Measurements from ENCODE around the gene FAM117A.
"Not testable (repeated sequence)": the region's sequence is repeated elsewhere in the genome, so short reads cannot be mapped to it uniquely, and the experiment has no call there.

The FAM117A gene

DNA sequence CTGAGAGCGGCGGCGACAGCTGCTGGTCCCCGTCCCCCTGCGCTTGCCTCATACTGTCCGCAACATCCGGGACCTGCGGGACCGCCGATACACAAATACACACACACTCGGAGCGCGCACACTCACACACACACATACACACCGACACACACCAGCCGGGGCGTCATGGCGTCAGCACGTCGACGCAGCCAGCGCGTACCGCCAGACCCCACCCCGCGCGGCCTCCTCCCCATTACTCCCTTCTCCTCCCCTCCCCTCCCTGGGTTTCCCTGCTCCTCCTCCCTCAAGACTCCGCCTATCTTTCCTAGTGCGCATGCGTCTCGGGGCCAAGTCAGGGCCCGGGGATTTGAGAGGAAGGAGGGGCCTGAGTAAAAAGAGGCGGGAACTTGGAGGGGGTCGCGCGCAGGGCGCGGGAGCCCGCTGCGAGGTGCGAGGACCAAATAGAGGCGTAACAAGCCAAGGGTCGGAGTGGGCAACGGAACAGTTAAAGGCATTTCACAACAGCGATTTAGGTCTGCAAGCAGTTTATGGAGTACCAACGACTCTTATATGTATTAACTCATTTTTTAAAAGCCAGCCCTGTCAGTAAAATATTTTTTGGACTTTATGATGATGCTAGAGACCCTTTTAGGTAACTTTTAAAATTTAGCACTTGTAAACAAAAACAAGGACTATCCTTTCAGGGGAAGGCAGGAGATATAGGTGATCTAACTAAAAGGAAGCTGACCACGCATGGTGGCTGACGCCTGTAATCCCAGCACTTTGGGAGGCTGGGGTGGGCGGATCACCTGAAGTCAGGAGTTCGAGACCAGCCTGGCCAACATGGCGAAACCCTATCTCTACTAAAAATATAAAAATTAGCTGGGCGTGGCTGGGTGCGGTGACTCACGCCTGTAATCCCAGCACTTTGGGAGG lies 85.7 kb downstream of the FAM117A start, which contains the start of gene SPOP:
SPOP (minus strand) TSS at position 165 of the 915 bp plus-strand sequence. CDS start 55,287 bp downstream, outside the sequence.
- peak; percentile 96 for DNase-seq (ENCODE audit: low spot score)

DNA sequence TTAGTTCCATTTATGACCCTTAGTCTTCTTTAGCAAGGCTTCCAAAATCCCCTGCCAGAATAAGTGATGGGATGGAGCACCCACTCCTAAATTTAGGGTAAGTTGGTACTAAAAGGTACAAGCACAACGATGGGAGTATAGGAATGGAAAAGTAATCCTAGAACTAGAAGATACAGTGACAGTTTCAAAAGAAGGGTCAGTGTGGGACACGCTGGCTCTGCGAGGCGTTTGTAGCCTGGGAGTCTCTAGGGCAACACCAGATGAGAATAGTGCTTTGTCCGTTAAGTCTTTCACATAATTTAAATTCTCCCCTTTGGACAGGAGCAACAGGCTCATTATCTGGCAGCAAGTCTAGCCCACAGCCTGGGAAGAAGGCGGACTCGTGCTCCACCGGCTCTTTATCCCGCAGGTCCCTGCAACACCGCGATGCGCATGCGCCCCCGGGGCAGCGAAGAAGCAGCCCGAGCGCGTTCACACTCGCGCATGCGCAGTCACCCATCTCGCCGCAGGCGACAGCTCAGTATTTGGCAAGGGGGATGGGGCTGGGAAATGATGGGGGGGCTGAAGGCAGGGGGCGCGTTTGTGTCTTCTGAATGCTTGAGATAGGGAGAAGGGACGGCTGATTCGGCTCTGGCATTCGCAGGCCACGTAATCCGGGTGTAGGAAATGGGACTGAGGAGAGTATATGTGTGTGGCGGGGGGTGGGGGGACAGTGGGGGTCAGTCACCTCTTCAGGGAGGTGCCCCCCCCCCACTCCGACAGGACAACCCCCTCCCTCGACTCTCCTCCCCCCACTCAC lies 86.6 kb downstream of the FAM117A start:
- DNase-seq (ENCODE audit: low spot score) = peak; percentile 99

DNA sequence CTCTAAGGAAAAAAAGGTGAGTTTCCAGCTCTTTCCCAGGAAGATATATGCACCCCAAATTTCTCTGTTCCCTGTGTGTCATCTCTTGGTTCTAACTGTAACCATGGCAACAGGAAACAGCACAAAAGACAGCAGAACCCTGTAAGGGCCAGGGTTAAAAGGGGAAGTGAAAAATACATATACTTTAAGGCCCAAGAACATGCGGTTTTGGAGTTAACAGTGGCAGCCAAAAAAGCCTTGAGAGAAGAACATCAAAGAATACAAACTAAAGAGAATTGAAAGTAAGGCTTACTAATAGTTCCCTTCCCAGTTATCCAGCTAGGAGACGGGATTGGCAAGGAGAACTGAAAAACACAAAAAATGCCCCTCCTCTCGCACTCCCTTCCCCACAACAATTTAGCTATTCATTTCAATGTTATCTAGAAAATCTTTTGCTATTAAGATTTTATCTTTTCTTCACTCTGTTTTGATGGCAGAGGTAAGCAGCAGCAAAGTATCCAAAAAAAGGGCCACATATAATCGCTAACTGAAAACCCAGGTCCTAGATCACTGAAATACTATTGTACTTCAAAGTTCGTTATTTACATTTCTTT lies 87.6 kb downstream of the FAM117A start:
- peak; percentile 33 for DNase-seq (ENCODE audit: low spot score)

DNA sequence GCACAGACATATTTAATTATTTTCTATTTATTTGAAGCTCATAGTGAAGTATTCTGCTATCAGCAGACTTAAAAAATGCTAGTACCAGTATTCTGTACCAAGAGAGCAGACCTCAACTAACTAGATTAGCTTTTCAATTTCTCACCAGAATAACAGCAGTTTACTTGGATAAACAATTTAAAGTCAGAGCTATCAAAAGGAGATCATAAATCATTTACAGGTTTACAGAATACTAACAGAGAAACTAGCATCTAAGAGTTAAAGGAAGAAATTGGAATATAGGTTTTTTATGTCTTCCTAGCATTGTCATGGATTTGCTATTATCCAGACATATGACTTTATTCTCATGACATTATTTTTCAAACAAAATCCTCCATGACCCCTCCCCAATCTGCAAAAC lies 89.4 kb downstream of the FAM117A start:
- DNase-seq (ENCODE audit: low spot score) = no peak

DNA sequence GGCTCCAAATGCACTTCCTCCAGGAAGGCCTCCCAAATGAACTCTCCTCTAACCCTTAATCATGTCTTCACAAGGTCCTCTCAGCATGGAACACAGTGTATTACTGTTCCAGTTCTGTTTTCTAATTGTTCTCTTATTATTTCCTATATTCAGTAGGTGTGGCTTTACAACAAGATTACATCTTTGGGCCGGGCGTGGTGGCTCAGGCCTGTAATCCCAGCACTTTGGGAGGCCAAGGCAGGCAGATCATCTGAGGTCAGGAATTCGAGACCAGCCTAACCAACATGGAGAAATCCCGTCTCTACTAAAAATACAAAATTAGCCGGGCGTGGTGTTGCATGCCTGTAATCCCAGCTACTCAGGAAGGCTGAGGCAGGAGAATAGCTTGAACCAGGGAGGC lies 90.3 kb downstream of the FAM117A start:
- not testable (repeated sequence) for DNase-seq (ENCODE audit: low spot score)

DNA sequence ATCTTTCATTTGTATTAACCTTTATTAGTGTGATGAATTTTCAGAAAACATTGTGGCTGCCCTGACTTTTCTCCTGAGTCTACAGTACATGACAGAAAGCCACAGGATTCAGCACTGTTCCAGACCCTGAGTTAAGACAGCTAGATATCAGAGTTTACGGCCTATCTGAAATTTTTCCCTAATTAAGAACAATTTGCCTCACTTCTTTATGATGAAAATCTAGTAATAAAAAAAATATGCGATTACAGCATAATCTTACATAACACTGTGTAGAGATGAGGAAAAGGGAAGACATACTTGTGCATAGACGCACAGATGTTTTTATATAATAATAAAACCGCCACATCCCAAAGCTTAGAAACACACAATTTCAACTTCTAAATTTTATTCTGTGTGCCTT lies 93.3 kb downstream of the FAM117A start:
- DNase-seq (ENCODE audit: low spot score) = no peak

DNA sequence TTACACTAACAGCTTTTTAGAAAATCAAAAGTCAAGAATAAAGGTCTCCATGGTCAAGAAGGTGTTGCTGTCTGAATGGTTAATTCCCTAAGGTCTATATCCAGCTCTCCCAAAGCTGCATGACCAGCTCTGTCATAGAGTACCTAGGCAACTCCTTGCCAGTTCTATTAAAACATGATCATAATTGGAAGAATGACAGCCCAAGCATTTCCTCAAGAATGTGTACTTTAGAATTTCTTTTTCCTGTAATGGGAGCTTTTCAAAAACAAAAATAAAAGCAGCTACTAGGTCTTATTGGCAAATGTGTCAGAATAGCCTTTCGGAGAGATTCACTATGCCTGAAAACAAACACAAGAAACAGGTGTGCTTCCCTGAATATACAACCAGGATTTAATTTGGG lies 93.9 kb downstream of the FAM117A start:
- no peak for DNase-seq (ENCODE audit: low spot score)

DNA sequence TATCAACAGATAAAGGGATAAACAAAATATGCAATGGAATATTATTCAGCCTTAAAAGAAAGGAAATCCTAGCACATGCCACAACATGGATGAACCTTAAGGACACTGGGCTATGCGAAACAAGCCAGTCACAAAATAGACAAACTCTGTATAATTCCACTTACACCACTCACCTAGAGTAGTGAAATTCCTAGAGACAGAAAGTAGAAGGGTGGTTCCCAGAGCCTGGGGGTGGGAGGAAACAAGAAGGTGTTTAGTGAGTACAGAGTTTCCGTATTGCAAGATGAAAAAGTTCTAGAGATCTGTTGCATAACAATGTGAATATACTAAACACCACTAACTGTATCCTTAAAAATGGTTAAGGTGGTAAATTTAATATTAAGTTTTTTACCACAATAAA lies 96.1 kb downstream of the FAM117A start:
- DNase-seq (ENCODE audit: low spot score) = no peak

DNA sequence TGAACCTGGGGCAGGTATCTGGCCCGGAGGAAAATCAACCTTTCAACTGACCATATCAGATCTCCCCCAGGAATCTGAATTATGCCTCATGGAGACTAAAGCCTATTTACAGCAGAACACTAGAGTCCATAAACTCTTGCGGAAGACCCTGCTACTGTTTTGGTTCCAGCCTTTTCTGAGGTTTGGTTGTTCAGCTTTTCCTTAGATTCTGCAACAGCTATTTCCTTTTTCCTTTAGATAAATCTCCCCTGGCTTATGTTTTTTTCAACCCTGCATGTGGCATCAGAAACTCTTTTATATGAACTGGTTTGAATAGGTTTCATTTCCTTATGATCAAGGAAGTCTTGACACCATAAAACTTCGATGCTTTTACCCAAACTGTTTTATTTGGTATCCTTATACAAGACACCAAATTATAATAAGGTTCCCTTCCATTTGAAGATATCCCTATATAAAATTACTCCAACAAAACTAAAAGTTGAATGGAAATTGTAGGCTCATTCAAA lies 99.2 kb downstream of the FAM117A start:
- no peak for DNase-seq (ENCODE audit: low spot score)
